Ramos (cell line): ENCODE results near the gene CLPTM1L.
"Not testable (repeated sequence)": the region's sequence is repeated elsewhere in the genome, so short reads cannot be mapped to it uniquely, and the experiment has no call there.

Experiments
- in situ Hi-C: fragments of 300-500 bp; cut with MboI; formaldehyde crosslinking; loops from one replicate; pipeline ENCODE4 v1.14.3; 2022; ENCODE audit warnings: low sequenced_read_pairs; ENCODE audit not compliant: unreplicated experiment

CLPTM1L gene

DNA sequence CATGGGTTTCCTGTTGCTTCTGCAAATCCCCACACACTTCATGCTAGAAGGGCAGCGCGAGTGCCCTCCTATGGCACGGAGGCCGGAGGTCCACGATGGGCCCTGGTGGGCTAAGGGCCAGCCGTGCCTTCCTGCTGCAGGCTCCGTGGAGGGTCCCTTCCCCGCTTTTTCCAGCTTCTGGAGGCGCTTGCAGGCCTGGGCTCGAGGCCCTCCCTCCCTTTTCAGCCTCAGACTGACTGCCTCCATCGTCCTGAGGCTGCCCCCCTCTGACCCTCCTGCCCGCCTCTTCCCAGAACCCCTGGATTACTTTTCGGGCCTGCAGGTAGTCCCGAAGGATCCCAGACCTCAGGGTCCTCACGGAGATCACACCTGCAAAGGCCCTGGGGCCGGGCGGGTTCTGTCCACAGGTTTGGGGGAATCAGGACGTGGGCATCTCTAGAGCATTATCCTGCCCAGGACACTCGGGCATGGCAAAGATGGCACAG is 46.8 kb downstream of the CLPTM1L start:
- in situ Hi-C loops = no loop called here

DNA sequence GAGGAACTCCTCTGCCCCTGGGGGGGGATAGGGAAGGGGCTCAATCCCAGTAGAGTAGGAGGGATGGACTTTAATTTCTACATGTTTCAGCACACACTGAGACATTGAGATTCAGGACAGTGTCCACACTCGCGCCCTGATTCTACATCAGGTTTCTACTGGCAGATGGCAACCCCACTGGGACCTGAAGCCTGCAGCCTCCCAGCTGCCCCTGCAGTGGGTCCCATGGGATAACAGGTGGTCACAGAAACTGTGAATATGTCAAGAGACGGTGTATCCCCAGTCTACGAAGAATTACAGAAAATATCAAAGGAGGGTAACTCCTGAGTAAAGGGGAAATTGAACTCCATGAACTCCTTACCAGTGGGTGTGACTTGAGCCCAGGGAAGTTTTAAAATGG is 47.7 kb downstream of the CLPTM1L start:
- in situ Hi-C loops = no loop called here

DNA sequence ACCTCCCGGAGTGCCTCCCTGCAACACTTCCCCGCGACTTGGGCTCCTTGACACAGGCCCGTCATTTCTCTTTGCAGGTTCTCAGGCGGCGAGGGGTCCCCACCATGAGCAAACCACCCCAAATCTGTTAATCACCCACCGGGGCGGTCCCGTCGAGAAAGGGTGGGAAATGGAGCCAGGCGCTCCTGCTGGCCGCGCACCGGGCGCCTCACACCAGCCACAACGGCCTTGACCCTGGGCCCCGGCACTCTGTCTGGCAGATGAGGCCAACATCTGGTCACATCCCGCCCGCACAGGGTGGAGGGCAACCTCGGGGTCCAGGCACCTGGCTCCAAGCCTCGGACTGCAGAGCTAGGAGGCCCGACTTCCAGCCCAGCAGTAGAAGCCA is 49.3 kb downstream of the CLPTM1L start:
- in situ Hi-C loops = no loop called here

DNA sequence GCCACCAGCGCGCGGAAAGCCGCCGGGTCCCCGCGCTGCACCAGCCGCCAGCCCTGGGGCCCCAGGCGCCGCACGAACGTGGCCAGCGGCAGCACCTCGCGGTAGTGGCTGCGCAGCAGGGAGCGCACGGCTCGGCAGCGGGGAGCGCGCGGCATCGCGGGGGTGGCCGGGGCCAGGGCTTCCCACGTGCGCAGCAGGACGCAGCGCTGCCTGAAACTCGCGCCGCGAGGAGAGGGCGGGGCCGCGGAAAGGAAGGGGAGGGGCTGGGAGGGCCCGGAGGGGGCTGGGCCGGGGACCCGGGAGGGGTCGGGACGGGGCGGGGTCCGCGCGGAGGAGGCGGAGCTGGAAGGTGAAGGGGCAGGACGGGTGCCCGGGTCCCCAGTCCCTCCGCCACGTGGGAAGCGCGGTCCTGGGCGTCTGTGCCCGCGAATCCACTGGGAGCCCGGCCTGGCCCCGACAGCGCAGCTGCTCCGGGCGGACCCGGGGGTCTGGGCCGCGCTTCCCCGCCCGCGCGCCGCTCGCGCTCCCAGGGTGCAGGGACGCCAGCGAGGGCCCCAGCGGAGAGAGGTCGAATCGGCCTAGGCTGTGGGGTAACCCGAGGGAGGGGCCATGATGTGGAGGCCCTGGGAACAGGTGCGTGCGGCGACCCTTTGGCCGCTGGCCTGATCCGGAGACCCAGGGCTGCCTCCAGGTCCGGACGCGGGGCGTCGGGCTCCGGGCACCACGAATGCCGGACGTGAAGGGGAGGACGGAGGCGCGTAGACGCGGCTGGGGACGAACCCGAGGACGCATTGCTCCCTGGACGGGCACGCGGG is 49.9 kb downstream of the CLPTM1L start, which contains the start of gene TERT:
TERT (minus strand) TSS at position 234 of the 815 bp plus-strand sequence; CDS start at position 155, 79 bp downstream.
- in situ Hi-C loops = no loop called here

DNA sequence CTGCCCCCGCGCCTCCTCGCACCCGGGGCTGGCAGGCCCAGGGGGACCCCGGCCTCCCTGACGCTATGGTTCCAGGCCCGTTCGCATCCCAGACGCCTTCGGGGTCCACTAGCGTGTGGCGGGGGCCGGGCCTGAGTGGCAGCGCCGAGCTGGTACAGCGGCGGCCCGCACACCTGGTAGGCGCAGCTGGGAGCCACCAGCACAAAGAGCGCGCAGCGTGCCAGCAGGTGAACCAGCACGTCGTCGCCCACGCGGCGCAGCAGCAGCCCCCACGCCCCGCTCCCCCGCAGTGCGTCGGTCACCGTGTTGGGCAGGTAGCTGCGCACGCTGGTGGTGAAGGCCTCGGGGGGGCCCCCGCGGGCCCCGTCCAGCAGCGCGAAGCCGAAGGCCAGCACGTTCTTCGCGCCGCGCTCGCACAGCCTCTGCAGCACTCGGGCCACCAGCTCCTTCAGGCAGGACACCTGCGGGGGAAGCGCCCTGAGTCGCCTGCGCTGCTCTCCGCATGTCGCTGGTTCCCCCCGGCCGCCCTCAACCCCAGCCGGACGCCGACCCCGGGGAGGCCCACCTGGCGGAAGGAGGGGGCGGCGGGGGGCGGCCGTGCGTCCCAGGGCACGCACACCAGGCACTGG is 50.6 kb downstream of the CLPTM1L start:
- in situ Hi-C loops = no loop called here

DNA sequence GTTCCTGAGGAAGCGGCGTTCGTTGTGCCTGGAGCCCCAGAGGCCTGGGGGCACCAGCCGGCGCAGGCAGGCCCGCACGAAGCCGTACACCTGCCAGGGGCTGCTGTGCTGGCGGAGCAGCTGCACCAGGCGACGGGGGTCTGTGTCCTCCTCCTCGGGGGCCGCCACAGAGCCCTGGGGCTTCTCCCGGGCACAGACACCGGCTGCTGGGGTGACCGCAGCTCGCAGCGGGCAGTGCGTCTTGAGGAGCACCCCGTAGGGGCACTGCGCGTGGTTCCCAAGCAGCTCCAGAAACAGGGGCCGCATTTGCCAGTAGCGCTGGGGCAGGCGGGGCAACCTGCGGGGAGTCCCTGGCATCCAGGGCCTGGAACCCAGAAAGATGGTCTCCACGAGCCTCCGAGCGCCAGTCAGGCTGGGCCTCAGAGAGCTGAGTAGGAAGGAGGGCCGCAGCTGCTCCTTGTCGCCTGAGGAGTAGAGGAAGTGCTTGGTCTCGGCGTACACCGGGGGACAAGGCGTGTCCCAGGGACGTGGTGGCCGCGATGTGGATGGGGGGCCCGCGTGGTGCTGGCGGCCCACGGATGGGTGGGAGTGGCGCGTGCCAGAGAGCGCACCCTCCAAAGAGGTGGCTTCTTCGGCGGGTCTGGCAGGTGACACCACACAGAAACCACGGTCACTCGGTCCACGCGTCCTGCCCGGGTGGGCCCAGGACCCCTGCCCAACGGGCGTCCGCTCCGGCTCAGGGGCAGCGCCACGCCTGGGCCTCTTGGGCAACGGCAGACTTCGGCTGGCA is 51.3 kb downstream of the CLPTM1L start:
- in situ Hi-C loops = no loop called here

DNA sequence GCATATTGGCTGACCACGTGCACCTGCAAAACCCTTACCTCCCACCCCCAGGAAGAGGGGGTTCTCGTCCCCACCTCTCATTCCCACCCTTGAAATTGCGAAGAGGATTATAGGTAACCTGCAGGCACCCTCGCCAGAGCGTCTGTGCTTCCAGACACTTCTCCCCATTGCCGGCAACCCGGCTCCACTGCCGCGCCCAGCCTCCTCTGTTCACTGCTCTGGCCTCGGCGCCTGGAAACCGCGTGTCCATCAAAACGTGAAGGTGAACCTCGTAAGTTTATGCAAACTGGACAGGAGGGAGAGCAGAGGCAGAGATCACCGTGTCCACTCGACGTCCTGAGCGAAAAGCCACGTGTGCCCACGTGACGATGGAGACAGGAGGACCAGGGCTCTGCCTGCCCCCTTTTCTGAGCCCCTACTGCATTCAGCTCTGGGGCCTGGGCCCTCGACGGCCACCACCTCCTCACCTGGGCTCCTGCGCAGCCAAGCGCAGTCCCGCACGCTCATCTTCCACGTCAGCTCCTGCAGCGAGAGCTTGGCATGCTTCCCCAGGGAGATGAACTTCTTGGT is 52.0 kb downstream of the CLPTM1L start:
- in situ Hi-C loops = no loop called here

DNA sequence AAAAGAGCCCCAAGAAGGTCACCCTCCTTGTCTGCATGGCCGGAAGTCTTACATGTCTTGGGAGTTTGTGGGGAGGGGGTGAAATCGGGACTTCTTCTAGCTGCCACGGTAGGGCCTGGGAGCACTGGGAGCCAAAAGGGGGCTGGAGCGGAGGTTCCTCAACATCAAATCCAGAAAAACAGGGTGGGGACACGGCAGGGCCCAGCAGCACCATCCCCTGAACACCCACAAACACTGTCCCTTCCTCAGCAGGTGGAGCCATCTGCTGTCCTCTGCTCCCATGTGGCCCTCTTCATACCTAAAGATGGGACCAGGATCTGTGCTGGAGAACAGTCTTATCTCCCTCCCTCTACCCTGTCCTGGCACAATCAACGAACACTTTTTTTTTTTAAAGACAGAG is 52.8 kb downstream of the CLPTM1L start:
- in situ Hi-C loops = no loop called here

DNA sequence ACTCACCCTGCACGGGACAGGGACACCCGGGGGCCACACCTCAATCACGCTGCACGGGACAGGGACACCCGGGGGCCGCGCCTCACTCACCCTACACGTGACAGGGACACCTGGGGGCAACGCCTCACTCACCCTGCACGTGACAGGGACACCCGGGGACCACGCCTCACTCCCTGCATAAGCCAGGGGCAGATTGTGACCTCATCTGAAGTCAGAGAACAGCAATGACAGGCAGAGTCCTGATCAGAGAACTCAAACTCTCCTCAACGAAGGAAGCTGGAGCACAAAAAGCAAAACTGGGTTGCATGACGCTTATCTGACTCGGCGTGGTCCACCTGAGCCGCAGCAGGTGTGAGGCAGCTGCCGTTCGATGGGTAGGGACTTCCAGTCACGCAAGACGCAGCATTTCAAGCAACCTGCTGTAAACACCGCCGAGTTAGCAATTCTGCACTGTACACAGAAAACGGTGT is 53.3 kb downstream of the CLPTM1L start:
- in situ Hi-C loops = no loop called here

DNA sequence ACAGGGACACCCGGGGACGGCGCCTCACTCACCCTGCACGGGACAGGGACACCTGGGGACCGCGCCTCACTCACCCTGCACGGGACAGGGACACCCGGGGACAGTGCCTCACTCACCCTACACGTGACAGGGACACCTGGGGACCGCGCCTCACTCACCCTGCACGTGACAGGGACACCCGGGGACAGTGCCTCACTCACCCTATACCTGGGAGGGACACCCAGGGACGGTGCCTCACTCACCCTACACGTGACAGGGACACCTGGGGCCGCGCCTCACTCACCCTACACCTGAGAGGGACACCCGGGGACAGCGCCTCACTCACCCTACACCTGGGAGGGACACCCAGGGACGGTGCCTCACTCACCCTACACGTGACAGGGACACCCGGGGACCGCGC is 53.9 kb downstream of the CLPTM1L start:
- in situ Hi-C loops = not testable (repeated sequence)

DNA sequence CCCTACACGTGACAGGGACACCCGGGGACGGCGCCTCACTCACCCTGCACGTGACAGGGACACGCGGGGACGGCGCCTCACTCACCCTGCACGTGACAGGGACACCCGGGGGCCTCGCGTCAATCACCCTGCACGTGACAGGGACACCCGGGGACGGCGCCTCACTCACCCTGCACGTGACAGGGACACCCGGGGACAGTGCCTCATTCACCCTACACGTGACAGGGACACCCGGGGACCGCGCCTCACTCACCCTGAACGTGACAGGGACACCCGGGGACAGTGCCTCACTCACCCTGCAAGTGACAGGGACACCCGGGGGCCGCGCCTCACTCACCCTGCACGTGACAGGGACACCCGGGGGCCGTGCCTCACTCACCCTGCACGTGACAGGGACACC is 55.3 kb downstream of the CLPTM1L start:
- in situ Hi-C loops = not testable (repeated sequence)

DNA sequence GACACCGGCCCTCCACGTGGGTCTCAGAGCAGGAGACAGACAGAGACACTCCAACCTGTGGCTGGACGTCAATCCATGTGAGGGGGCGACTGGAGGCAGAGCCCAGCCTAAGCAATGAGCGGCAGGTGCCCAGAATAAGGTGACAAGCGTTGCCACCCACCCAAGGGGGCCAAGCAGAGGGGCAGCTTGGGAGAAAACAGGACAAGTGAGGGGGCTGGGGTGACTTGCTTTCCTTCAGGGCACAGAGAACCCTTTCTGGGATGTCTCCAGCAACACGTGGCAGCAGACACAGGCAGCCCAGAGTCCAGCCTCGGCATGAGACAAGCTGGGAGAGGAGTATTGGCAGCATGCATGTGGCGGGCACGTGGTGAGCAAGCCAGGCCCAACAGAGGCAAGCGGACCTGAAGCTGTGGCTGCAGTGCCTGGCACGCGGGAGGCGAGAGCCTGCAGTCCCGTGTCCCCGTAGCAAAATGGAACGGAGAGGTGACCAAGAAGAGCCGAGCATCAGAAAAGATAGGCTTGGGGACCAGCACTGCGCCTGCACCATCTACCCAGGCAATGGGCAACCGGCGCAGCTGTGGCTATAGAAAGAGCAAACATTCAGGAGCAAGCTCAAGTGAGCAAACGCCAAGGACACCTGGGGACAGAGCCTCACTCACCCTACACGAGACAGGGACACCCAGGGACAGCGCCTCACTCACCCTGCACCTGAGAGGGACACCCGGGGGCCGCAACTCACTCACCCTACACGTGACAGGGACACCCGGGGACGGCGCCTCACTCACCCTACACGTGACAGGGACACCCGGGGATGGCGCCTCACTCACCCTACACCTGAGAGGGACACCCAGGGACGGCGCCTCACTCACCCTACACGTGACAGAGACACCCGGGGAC is 56.2 kb downstream of the CLPTM1L start:
- in situ Hi-C loops = no loop called here

DNA sequence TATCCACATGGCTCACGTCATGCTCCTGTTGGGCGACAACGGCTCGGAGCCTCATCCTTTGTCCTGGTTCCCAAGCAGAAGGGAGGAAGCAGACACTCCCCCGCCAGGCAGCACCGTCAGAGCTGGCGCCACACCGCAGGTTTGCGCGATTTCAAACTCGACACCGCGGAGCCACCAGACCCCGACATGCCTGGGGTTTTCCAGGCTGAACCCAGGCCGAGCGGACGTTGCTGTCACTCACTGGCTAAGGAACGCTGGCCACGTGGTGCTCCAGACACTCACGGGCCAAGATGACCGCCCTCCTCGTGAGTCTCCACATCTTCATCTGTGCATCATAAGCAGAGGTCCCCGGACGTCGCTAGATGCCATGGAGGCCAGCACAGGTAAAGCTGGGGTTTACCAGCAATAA is 59.0 kb downstream of the CLPTM1L start:
- in situ Hi-C loops = no loop called here

DNA sequence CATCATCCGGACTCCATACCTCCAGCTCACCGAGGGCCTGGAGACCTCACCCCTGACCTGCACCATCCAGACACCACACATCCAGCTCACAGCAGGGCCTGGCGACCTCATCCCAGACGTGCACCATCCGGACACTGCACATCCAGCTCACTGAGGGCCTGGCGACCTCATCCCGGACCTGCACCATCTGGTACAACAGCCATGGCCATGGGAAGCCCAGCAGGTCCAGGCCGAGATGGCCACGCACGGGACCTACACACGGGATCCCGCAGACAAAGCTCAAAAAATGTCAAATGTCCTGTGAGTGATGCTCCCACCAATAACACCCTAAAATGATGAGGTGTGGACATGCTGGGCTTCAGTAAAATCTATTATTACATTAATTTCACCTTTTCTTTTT is 59.8 kb downstream of the CLPTM1L start:
- in situ Hi-C loops = no loop called here

DNA sequence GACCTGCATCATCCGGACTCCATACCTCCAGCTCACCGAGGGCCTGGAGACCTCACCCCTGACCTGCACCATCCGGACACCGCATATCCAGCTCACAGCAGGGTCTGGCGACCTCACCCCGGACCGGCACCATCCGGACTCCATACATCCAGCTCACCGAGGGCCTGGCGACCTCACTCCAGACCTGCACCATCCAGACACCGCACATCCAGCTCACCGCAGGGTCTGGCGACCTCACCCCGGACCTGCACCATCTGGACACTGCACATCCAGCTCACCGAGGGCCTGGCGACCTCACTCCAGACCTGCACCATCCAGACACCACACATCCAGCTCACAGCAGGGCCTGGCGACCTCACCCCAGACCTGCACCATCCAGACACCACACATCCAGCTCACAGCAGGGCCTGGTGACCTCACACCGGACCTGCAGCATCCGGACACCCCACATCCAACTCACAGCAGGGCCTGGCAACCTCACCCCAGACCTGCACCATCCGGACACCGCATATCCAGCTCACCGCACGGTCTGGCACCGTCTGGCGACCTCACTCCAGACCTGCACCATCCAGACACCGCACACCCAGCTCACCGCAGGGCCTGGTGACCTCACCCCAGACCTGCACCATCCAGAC is 60.4 kb downstream of the CLPTM1L start:
- in situ Hi-C loops = not testable (repeated sequence)

DNA sequence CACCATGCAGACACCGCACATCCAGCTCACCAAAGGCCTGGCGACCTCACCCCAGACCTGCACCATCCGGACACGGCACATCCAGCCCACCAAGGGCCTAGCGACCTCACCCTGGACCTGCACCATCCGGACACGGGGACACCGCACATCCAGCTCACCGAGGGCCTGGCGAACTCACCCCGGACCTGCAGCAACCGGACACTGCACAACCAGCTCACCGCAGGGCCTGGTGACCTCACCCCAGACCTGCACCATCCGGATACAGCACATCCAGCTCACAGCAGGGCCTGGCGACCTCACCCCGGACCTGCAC is 61.2 kb downstream of the CLPTM1L start:
- in situ Hi-C loops = not testable (repeated sequence)

DNA sequence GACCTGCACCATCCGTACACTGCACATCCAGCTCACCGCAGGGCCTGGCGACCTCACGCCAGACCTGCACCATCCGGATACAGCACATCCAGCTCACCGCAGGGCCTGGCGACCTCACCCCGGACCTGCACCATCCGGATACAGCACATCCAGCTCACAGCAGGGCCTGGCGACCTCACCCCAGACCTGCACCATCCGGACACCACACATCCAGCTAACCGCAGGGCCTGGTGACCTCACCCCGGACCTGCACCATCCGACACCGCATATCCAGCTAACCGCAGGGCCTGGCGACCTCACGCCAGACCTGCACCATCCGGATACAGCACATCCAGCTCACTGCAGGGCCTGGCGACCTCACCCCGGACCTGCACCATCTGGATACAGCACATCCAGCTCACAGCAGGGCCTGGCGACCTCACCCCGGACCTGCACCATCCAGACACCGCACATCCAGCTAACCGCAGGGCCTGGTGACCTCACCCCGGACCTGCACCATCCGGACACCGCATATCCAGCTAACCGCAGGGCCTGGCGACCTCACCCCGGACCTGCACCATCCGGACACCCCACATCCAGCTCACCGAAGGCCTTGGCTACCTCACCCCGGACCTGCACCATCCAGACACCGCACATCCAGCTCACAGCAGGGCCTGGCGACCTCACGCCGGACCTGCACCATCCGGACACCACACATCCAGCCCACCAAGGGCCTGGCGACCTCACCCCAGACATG is 61.7 kb downstream of the CLPTM1L start:
- in situ Hi-C loops = not testable (repeated sequence)
